Measurements from ENCODE around the gene BTBD19. TPM values are rescaled to one million over a fixed set of nuclear protein-coding genes. Genes with fewer than 3 reads are reported as not detected.

Gene BTBD19
- polyA plus RNA-seq, 1 of the 3 experiments (the other 2 are of a cell fraction), result 36.9 TPM

DNA sequence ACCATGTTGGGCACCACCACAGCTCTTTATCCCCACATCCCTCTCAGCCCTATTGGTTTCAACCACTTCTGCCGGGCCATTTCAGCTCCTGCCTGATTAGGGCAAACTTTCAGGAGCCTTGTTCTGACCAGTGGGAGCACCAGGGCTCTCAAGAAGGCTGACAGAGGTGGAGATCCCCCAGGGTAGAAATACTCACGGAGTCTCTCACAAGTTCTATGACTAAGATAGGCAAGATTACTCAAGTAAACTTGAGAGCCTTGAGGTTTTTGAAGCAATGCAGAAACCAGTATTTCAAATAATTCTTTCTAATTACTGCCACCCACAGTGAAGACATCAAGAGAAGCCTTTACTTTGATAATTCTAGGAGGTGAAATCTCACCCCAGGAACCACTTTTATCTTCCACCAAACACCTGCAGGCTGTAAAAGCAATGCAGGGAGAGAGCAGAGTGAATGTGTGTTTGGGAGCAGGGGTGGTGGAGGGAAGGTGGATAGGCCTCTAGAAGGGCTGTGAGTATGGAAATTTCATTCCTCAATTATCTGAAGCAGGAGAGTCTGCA lies 41.3 kb downstream of the BTBD19 start:
- TF ChIP-seq FOSL2 (IDR thresholded peaks at IDR 0.05; ENCODE audit: borderline replicate concordance, low read depth), result no peak
- TF ChIP-seq SMC3 (IDR thresholded peaks at IDR 0.05; ENCODE audit: low read depth, low read length), result no peak
- TF ChIP-seq JUND (IDR thresholded peaks at IDR 0.05), result no peak
- TF ChIP-seq EZH2phosphoT487 (IDR thresholded peaks at IDR 0.05; ENCODE audit: borderline replicate concordance, low read depth), result no peak
- no peak for TF ChIP-seq TEAD4 (IDR thresholded peaks at IDR 0.05; ENCODE audit: borderline replicate concordance, insufficient read depth)
- no peak for TF ChIP-seq RFX5 (IDR thresholded peaks at IDR 0.05; ENCODE audit: low read length)
- no peak for TF ChIP-seq GATA2 (CRISPR knock-in tag; IDR thresholded peaks at IDR 0.05)
- TF ChIP-seq RAD21 (IDR thresholded peaks at IDR 0.05; ENCODE audit: low read length), result no peak
- no peak for TF ChIP-seq ELF1 (IDR thresholded peaks at IDR 0.05)
- TF ChIP-seq, protein P1, sequence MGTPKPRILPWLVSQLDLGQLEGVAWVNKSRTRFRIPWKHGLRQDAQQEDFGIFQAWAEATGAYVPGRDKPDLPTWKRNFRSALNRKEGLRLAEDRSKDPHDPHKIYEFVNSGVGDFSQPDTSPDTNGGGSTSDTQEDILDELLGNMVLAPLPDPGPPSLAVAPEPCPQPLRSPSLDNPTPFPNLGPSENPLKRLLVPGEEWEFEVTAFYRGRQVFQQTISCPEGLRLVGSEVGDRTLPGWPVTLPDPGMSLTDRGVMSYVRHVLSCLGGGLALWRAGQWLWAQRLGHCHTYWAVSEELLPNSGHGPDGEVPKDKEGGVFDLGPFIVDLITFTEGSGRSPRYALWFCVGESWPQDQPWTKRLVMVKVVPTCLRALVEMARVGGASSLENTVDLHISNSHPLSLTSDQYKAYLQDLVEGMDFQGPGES (IDR thresholded peaks at IDR 0.05; ENCODE audit: low read depth, low read length), result no peak
- TF ChIP-seq FOXJ3 (CRISPR knock-in tag; IDR thresholded peaks at IDR 0.05), result no peak
- H3K27ac ChIP-seq (ENCODE audit: low read depth in 2 of 2, low read length in 1 of 2), result no peak overlapping the region
- ChIA-PET POLR2A (no interaction called here), CTCF (interaction anchor here (1.3 kb wide), 1 partner anchor 13 kb away, joined by 3 read pairs; no protein-coding TSS in a partner anchor)
- no peaks in the 10 kb centered on the region for H3K27me3 ChIP-seq (ENCODE audit: insufficient read depth)
- no peaks in the 10 kb centered on the region for H3K36me3 ChIP-seq (replicated peaks in 1 of 2; ENCODE audit: control insufficient read depth in 1 of 2, insufficient read depth in 2 of 2, low read length in 1 of 2)
- H3K9ac ChIP-seq, result no peak overlapping the region
- DNase-seq, result no peak
- H2AFZ ChIP-seq (ENCODE audit: low read depth), result no peak overlapping the region
- H3K79me2 ChIP-seq (ENCODE audit: insufficient read depth), result no peaks in the 10 kb centered on the region
- H3K4me2 ChIP-seq, result no peak overlapping the region
- no peaks in the 10 kb centered on the region for H3K9me3 ChIP-seq
- peaks cover 2% of the 10 kb centered on the region for H3F3A ChIP-seq (replicated peaks; ENCODE audit: insufficient read depth)
- H3K9me2 ChIP-seq, result no peaks in the 10 kb centered on the region
- H3K4me3 ChIP-seq (ENCODE audit: low read depth in 2 of 2, low read length in 1 of 2), result no peak overlapping the region
- H4K20me1 ChIP-seq (ENCODE audit: insufficient read depth), result no peaks in the 10 kb centered on the region
- WGBS (ENCODE audit: low lambda C conversion rate), result 90% methylated on average over 2 of the region's 2 CpGs
- no peaks in the 10 kb centered on the region for H3K4me1 ChIP-seq (ENCODE audit: control insufficient read depth in 1 of 2, insufficient read depth in 2 of 2, low read depth in 1 of 2, low read length in 1 of 2)

DNA sequence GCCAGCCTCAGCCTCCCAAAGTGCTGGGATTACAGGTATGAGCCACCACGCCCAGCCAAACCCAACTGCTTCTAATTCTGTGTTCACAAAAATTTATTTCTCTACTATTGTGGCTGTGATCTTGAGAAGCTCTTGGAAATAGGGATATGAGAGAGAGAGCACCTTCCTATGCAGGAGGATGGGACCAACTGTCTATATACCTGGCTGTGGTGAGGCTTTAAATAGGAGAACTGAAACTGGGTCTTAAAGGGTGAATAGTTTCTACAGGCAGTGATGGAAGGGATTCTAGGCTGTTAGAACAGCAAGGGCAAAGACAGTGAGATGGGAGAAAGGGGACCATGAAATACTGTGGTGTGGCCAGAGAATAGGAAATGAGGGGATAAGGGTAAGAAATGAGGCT lies 43.0 kb downstream of the BTBD19 start:
- no peaks in the 10 kb centered on the region for H4K20me1 ChIP-seq (ENCODE audit: insufficient read depth)
- no peak overlapping the region for H3K9ac ChIP-seq
- WGBS (ENCODE audit: low lambda C conversion rate), result 100% methylated on average over 1 of the region's 1 CpG
- no peak for DNase-seq
- no peaks in the 10 kb centered on the region for H3K4me1 ChIP-seq (ENCODE audit: control insufficient read depth in 1 of 2, insufficient read depth in 2 of 2, low read depth in 1 of 2, low read length in 1 of 2)
- TF ChIP-seq ELF1 (IDR thresholded peaks at IDR 0.05) (no peak), YY1 (IDR thresholded peaks at IDR 0.05; ENCODE audit: low read depth) (no peak), POLR2AphosphoS5 (IDR thresholded peaks at IDR 0.05; ENCODE audit: low read depth, low read length) (no peak), TCF12 (IDR thresholded peaks at IDR 0.05) (no peak), TAF1 (IDR thresholded peaks at IDR 0.05; ENCODE audit: borderline replicate concordance, low read depth, low read length) (no peak), RAD21 (IDR thresholded peaks at IDR 0.05; ENCODE audit: low read length) (no peak)
- TF ChIP-seq, protein P2, sequence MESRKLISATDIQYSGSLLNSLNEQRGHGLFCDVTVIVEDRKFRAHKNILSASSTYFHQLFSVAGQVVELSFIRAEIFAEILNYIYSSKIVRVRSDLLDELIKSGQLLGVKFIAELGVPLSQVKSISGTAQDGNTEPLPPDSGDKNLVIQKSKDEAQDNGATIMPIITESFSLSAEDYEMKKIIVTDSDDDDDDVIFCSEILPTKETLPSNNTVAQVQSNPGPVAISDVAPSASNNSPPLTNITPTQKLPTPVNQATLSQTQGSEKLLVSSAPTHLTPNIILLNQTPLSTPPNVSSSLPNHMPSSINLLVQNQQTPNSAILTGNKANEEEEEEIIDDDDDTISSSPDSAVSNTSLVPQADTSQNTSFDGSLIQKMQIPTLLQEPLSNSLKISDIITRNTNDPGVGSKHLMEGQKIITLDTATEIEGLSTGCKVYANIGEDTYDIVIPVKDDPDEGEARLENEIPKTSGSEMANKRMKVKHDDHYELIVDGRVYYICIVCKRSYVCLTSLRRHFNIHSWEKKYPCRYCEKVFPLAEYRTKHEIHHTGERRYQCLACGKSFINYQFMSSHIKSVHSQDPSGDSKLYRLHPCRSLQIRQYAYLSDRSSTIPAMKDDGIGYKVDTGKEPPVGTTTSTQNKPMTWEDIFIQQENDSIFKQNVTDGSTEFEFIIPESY (IDR thresholded peaks at IDR 0.05; ENCODE audit: borderline replicate concordance, low read depth), result no peak
- H3K4me2 ChIP-seq, result no peak overlapping the region
- H3K27ac ChIP-seq (ENCODE audit: low read depth in 2 of 2, low read length in 1 of 2), result no peak overlapping the region
- H3K4me3 ChIP-seq (ENCODE audit: low read depth in 2 of 2, low read length in 1 of 2), result no peak overlapping the region
- no peaks in the 10 kb centered on the region for H3K9me3 ChIP-seq
- no peaks in the 10 kb centered on the region for H3K27me3 ChIP-seq (ENCODE audit: insufficient read depth)
- H3K79me2 ChIP-seq (ENCODE audit: insufficient read depth), result no peaks in the 10 kb centered on the region
- no peak overlapping the region for H2AFZ ChIP-seq (ENCODE audit: low read depth)
- no peaks in the 10 kb centered on the region for H3F3A ChIP-seq (replicated peaks; ENCODE audit: insufficient read depth)
- H3K36me3 ChIP-seq (replicated peaks in 1 of 2; ENCODE audit: control insufficient read depth in 1 of 2, insufficient read depth in 2 of 2, low read length in 1 of 2), result no peaks in the 10 kb centered on the region
- CTCF ChIA-PET, result interaction anchor here (0.8 kb wide), 1 partner anchor 9 kb away, joined by 3 read pairs; no protein-coding TSS in a partner anchor
- H3K9me2 ChIP-seq, result no peaks in the 10 kb centered on the region
- POLR2A ChIA-PET, result no interaction called here

All from SK-N-SH (cell line).